Small intestine (tissue), 7 donors: Measurements from ENCODE around the gene PIP5KL1. TPM values are rescaled to one million over a fixed set of nuclear protein-coding genes. Genes with fewer than 3 reads are reported as not detected.

ENCODE experiments used
- DNase-seq, 2 donors: peaks; one replicate each; pipeline versions ENCODE4 v3.0.0 to v3.0.0-alpha.2; 2013
- FAIRE-seq: peaks from 2 replicates; lab custom pipeline; 2012; peaks lifted over from hg19 to GRCh38; lab: Jason Lieb, UNC
- H3K27ac ChIP-seq, 3 donors: one replicate each; pipeline ENCODE4 v1.5.1; 2013; ENCODE audit warnings: low read length in 2 of 3, mild to moderate bottlenecking in 2 of 3, control low read depth in 1 of 3, inconsistent platforms in 1 of 3, low read depth in 1 of 3, moderate library complexity in 1 of 3
- H3K27me3 ChIP-seq, 3 donors: one replicate each; pipeline ENCODE4 v1.6.1; 2013; ENCODE audit warnings: low read length in 3 of 3, inconsistent platforms in 1 of 3; ENCODE audit not compliant: control insufficient read depth in 3 of 3, insufficient read depth in 3 of 3
- H3K36me3 ChIP-seq, 3 donors: one replicate each; pipeline ENCODE4 v1.6.1; 2013; ENCODE audit warnings: low read length in 3 of 3, inconsistent platforms in 1 of 3, low read depth in 1 of 3, mild to moderate bottlenecking in 1 of 3, moderate library complexity in 1 of 3; ENCODE audit not compliant: control insufficient read depth in 3 of 3, insufficient read depth in 2 of 3
- H3K4me1 ChIP-seq, 3 donors: one replicate each; pipeline ENCODE4 v1.6.1; 2013; ENCODE audit warnings: low read length in 2 of 3, inconsistent platforms in 1 of 3, low read depth in 1 of 3, mild to moderate bottlenecking in 1 of 3, moderate library complexity in 1 of 3; ENCODE audit not compliant: control insufficient read depth in 3 of 3, insufficient read depth in 2 of 3
- H3K4me3 ChIP-seq, 3 donors: one replicate each; pipeline ENCODE4 v1.5.1; 2013; ENCODE audit warnings: low read length in 3 of 3, control low read depth in 1 of 3, inconsistent platforms in 1 of 3, low read depth in 1 of 3, mild to moderate bottlenecking in 1 of 3, moderate library complexity in 1 of 3
- H3K9me3 ChIP-seq, 2 donors: one replicate each; pipeline ENCODE4 v1.6.1; 2013; ENCODE audit warnings: low read depth in 1 of 2, low read length in 1 of 2; ENCODE audit not compliant: control insufficient read depth in 2 of 2, insufficient read depth in 1 of 2
- WGBS, 3 donors: extraction: QIAGEN DNeasy Blood & Tissue Kit; methylation state at CpG; one replicate each; pipeline ENCODE4 v1.1.7; 2013; 5-methylcytosine and 5-hydroxymethylcytosine counted together
- polyA plus RNA-seq, 4 donors: library from polyadenylated mRNA; stranded (reverse) in 3 of 4; unstranded in 1 of 4; fragments of 200-250 nt in 3 of 4; fragments of 120-200 nt in 1 of 4; gene quantifications; one replicate each; pipeline versions ENCODE4 v1.2.1 to v1.2.3, GENCODE V29; 2013
- donor health status: healthy with polysubstance abuse.
- donor health status: control.
- donor health status: control.
- donor health status: Bipolar disorder and iron deficiency.
- donor health status: healthy.

The PIP5KL1 gene
- polyA plus RNA-seq, 4 donors: 0.40 to 0.81 (median 0.60) TPM; not detected in 1

- H3K9me3 ChIP-seq: no peaks in the 10 kb centered on the region
- H3K4me1 ChIP-seq: peaks cover 35 to 92% (median 37%) of the 10 kb centered on the region in 3 donors
- FAIRE-seq (no peak), DNase-seq (no peak)
- 18 to 32% (median 29%) methylated on average over 19 to 20 of the region's 20 CpGs for WGBS, 3 donors
- H3K4me3 ChIP-seq: peak overlapping the region in 1 of 3 donors; percentile 32
- H3K27me3 ChIP-seq: no peaks in the 10 kb centered on the region
- H3K36me3 ChIP-seq: peaks cover 0 to 90% (median 0%) of the 10 kb centered on the region in 3 donors
- peak overlapping the region; percentile 38 to 93 (median 79) for H3K27ac ChIP-seq
Observed at GRCh38 chr9:127971357-127972235, 41.0 kb upstream of the PIP5KL1 start.

- Histone ChIP-seq H3K27ac (peak overlapping the region; percentile 38 to 93 (median 77)), H3K36me3 (peaks cover 0 to 88% (median 0%) of the 10 kb centered on the region in 3 donors), H3K9me3 (no peaks in the 10 kb centered on the region), H3K4me1 (peaks cover 40 to 92% (median 42%) of the 10 kb centered on the region in 3 donors), H3K4me3 (peak overlapping the region in 1 of 3 donors; percentile 13), H3K27me3 (no peaks in the 10 kb centered on the region)
- DNase-seq: no peak
- no peak for FAIRE-seq
- WGBS, 3 donors: 31 to 48% (median 43%) methylated on average over 16 of the region's 16 CpGs
Observed at GRCh38 chr9:127970401-127971313, 40.1 kb upstream of the PIP5KL1 start.

DNA sequence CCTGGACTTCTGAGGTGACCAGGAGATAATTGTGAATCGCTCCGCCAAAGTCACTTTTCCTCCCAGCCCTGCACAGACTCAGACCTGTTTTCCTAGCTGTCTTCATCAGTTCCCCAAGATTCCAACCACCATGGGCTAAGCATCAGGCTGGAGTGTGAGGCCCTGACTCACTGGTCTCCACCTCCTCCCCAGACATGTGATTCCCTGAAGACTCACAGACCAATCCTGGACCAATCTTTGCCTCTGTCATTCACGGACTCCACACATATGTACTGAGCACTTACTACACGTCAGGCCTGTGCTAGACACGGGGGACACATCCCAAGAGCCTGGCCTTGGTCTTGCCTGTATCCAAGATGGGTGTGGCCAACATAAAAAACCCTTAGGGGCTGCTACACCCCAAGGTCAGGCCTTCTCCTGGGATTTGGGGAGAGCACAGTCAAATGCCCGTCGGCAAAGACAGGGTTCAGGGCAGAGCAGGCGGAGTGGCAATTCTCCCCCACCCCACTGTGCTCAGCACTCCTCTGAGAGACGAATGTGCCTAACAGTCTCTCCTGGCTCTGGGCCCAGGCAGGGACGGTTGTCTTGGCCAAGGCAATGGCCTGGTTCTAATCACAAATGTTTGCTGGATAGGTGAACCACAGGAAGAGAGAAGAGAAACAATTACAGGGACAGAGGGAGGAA, 38.3 kb upstream of the PIP5KL1 start:
- peaks cover 30 to 92% (median 43%) of the 10 kb centered on the region in 3 donors for H3K4me1 ChIP-seq
- WGBS, 3 donors: 37 to 47% (median 45%) methylated on average over 10 of the region's 10 CpGs
- H3K36me3 ChIP-seq: peaks cover 0 to 82% (median 0%) of the 10 kb centered on the region in 3 donors
- H3K27me3 ChIP-seq: no peaks in the 10 kb centered on the region
- no peaks in the 10 kb centered on the region for H3K9me3 ChIP-seq
- H3K4me3 ChIP-seq: no peak overlapping the region
- DNase-seq (peak in 1 of 2 donors; percentile 67), FAIRE-seq (no peak)
- peak overlapping the region; percentile 82 to 98 (median 93) for H3K27ac ChIP-seq

GRCh38 chr9:127968042-127968441, 37.5 kb upstream of the PIP5KL1 start:
- WGBS, 3 donors: 7 to 58% (median 39%) methylated on average over 3 of the region's 3 CpGs
- Histone ChIP-seq H3K27me3 (no peaks in the 10 kb centered on the region), H3K36me3 (peaks cover 0 to 82% (median 0%) of the 10 kb centered on the region in 3 donors), H3K4me3 (no peak overlapping the region), H3K27ac (peak overlapping the region; percentile 82 to 98 (median 93)), H3K9me3 (no peaks in the 10 kb centered on the region), H3K4me1 (peaks cover 31 to 92% (median 48%) of the 10 kb centered on the region in 3 donors)
- DNase-seq (peak; percentile 72 to 93), FAIRE-seq (no peak)

GRCh38 chr9:127967151-127967809, 36.7 kb upstream of the PIP5KL1 start:
- peaks cover 0 to 82% (median 0%) of the 10 kb centered on the region in 3 donors for H3K36me3 ChIP-seq
- H3K27ac ChIP-seq: peak overlapping the region; percentile 93 to 98 (median 94)
- FAIRE-seq (no peak), DNase-seq (no peak)
- 40 to 61% (median 57%) methylated on average over 8 to 9 of the region's 9 CpGs for WGBS, 3 donors
- H3K4me3 ChIP-seq: no peak overlapping the region
- H3K27me3 ChIP-seq: no peaks in the 10 kb centered on the region
- H3K9me3 ChIP-seq: no peaks in the 10 kb centered on the region
- peaks cover 29 to 88% (median 48%) of the 10 kb centered on the region in 3 donors for H3K4me1 ChIP-seq

GRCh38 chr9:127966416-127967150, 36.0 kb upstream of the PIP5KL1 start:
- Histone ChIP-seq H3K27me3 (no peaks in the 10 kb centered on the region), H3K9me3 (no peaks in the 10 kb centered on the region), H3K36me3 (peaks cover 0 to 83% (median 0%) of the 10 kb centered on the region in 3 donors), H3K4me3 (no peak overlapping the region), H3K4me1 (peaks cover 27 to 81% (median 48%) of the 10 kb centered on the region in 3 donors), H3K27ac (peak overlapping the region; percentile 93 to 98 (median 94))
- 16 to 42% (median 39%) methylated on average over 8 of the region's 8 CpGs for WGBS, 3 donors
- FAIRE-seq (no peak), DNase-seq (no peak)

DNA sequence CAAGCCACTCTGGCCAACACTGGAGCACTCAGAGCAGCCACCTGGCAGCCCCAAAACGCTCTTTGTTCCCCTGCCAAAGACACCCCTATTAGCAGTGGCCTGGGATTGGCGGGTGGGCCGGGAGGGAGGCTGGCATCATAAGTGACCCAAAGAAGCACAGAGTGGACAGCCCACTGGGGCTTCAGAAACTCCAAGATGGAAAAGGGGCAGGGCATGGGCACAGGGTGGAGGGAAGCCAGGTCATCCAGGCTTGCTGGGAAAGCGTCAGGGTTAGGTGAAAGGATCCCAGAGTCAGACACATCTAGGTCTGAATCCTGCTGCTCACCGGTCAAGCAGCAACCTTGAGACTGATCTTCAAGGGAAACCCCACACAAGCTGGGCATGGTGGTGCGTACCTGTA, 35.4 kb upstream of the PIP5KL1 start:
- no peaks in the 10 kb centered on the region for H3K27me3 ChIP-seq
- H3K9me3 ChIP-seq: no peaks in the 10 kb centered on the region
- H3K27ac ChIP-seq: peak overlapping the region; percentile 93 to 98 (median 94)
- no peak overlapping the region for H3K4me3 ChIP-seq
- DNase-seq: no peak
- peaks cover 30 to 79% (median 48%) of the 10 kb centered on the region in 3 donors for H3K4me1 ChIP-seq
- 27 to 40% (median 39%) methylated on average over 6 of the region's 6 CpGs for WGBS, 3 donors
- FAIRE-seq: no peak
- peaks cover 0 to 86% (median 0%) of the 10 kb centered on the region in 3 donors for H3K36me3 ChIP-seq
